ENCODE data around the gene VPS35L. TPM values are rescaled to one million over a fixed set of nuclear protein-coding genes. Genes with fewer than 3 reads are reported as not detected.
"Not testable (repeated sequence)": the region's sequence is repeated elsewhere in the genome, so short reads cannot be mapped to it uniquely, and the experiment has no call there.

Gene VPS35L
- total RNA-seq, 2 experiments from 2014 or later = 29.0 to 31.0 TPM

- ChIA-PET CTCF (no interaction called here), POLR2A (no interaction called here)
These were observed 65.9 kb downstream of the VPS35L start for GRCh38 chr16:19621445-19621844.

GRCh38 chr16:19625039-19625438, 69.5 kb downstream of the VPS35L start:
- POLR2A ChIA-PET = no interaction called here
- CTCF ChIA-PET = interaction anchor here (0.5 kb wide), 1 partner anchor 239 kb away, joined by 3 read pairs; no protein-coding TSS in a partner anchor

DNA sequence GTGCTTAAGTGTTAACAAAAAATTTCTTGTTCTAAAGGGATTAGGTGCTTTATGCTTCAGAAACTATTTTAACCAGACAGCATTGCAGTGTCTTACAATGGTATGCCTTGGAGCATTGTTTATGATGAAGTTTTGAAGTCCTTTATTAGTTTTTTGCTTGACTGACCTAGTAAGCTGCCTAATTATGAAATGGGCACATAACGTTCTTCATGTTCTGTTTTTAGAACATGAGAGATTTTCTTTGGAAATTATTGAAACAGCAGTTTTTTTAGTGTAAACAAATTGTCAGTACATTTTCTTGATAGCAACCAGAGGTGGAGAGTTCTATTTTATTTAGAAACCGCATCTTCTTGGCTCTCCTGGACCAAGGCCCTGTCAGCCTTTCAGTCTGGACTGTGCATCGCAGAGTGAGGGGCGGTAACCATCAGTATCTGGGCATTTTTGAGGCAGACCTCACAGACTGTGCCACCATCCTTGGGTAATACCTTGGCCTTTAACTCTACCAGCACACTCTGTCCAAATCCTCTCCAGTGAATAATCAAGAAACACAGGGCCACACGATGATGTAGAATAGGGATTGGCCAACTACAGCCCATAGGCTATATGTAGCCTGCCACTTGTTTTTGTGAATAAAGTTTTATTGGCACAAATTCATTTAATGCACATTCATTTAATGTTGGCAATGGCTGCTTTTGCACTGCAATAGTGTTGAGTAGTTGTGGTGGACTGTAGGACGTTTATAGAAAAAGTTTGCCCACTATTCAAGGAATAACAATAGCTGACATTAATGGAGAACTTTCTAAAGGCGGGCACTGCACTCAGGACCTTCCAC, 81.1 kb downstream of the VPS35L start:
- POLR2A ChIA-PET = no interaction called here
- CTCF ChIA-PET = no interaction called here

GRCh38 chr16:19639986-19640421, 84.5 kb downstream of the VPS35L start:
- CTCF ChIA-PET = no interaction called here
- POLR2A ChIA-PET = no interaction called here

DNA sequence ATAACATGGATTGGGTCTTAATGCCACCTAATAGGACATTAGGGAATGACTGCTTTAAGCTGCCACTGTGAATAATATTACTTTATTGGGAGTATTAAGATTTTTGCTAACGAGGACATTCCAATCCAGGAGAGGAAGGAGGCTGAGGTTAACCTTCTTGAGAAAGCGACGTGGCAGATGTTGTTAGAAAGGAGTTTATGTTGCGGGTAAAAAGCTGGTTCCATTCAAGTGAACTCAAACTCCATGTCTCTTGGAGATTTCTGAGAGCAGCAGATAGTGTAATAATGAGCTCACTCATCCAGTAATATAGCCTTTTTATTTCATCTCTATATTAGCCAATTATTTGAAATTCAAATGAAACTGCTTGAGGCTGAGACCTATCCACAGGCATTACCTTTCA, 87.0 kb downstream of the VPS35L start:
- CTCF ChIA-PET = no interaction called here
- POLR2A ChIA-PET = no interaction called here

DNA sequence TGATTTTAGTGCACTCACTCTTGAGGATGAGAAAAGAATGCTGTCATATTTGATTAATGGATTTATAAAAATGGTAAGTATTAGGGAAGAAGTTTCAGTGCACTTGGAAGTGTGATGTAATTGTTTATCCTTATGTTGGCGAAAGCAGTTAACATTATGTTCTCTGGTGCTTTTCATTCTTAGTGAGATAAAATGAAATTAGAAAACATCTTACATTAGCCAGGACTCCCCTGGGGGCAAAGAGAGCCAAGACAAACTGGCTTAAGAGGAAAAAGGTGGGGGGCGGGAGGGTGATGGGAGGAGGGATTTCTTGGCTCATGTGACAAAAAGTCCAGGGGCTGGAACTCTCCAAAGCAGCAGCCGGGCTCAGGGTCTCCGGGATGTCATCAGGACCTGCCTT, 89.4 kb downstream of the VPS35L start:
- POLR2A ChIA-PET = no interaction called here
- CTCF ChIA-PET = no interaction called here

GRCh38 chr16:19645557-19645981, 90.1 kb downstream of the VPS35L start:
- POLR2A ChIA-PET = no interaction called here
- CTCF ChIA-PET = no interaction called here

- CTCF ChIA-PET = no interaction called here
- POLR2A ChIA-PET = no interaction called here
These were observed 94.5 kb downstream of the VPS35L start for GRCh38 chr16:19649980-19650379.

GRCh38 chr16:19654147-19654546, 98.6 kb downstream of the VPS35L start:
- ChIA-PET CTCF (interaction anchor here (0.7 kb wide), 1 partner anchor 253 kb away, joined by 4 read pairs; no protein-coding TSS in a partner anchor), POLR2A (no interaction called here)

GRCh38 chr16:19655242-19655777, 99.8 kb downstream of the VPS35L start:
- ChIA-PET POLR2A (no interaction called here), CTCF (interaction anchor here (0.7 kb wide), 1 partner anchor 101 kb away, joined by 3 read pairs; no protein-coding TSS in a partner anchor)

DNA sequence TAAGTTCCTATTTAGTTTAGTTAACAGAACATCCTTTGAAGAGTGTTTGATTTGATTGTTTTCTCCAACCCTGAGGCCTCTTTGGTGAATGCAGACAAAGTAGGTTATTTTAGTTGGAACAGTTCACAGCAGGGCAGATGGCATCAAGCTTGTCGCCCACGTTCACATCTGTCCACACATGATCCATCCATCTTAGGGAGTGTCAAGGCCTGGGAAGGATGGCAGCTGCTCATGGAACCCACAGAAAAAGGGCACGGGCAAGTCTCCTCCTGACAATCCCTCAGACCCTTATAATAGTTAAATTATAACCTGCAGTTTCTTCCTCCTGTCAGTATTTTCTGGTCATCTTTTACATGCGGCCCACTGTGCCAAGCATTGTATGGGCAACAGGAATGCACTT, 102.3 kb downstream of the VPS35L start:
- ChIA-PET POLR2A (no interaction called here), CTCF (no interaction called here)

DNA sequence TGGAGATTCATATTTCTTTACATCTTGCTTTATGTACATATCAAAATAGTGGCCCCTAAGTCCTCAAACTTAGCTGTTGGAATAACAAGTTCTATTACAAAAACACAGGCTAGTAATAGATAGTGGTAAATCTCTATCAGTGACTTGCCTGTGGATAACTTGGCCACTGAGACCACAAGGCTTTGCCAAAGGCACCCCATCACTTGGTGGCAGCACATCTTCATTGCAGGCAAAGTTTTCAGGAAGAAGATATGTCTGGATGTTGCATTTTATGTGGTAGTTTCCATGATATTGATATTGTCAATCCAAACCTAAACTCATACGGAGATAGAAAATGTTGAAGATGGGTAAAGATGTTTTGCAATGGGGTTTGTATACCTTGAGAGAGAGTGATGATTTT, 104.1 kb downstream of the VPS35L start:
- CTCF ChIA-PET = no interaction called here
- POLR2A ChIA-PET = no interaction called here

- ChIA-PET CTCF (no interaction called here), POLR2A (no interaction called here)
These were observed 104.9 kb downstream of the VPS35L start for GRCh38 chr16:19660432-19660831.

DNA sequence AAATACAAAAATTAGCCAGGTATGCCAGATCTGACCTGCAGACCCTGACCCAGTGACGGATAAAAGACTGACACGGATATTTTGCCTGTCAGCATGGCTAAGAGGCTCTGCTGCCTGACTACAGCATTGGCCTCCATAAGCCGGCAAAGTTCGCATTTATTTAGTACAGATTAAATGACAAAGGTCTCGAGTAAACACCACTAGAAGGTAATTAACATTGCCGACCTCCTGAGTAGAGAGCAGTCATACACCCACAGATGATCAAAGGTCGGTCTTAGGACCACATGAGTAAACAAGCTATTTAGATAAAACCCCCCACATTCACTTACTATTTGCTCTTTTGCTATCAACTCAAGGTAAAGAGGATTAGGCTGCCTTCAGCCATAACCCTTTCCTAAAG, 106.8 kb downstream of the VPS35L start:
- ChIA-PET CTCF (no interaction called here), POLR2A (no interaction called here)

GRCh38 chr16:19664166-19664565, 108.7 kb downstream of the VPS35L start:
- ChIA-PET CTCF (interaction anchor here (0.7 kb wide), 1 partner anchor 476 kb away, joined by 3 read pairs; no protein-coding TSS in a partner anchor), POLR2A (interaction anchor here (0.6 kb wide), 1 partner anchor 177 kb away, joined by 5 read pairs; no protein-coding TSS in a partner anchor)

DNA sequence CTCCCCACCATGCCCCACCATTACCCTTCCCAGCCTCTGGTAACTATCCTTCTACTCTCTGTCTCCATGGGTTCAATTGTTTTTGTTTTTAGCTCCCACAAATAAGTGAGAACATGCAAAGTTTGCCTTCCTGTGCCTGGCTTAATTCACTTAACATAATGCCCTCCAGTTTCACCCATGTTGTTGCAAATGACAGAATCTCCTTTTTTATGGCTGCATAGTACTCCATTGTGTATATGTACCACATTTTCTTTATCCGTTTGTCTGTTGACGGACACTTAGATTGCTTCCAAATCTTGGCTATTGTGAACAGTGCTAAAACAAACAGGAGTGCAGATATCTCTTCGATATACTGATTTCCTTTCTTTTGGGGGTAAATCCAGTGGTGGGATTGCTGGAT, 109.8 kb downstream of the VPS35L start:
- POLR2A ChIA-PET, CTCF ChIA-PET: not testable (repeated sequence)

DNA sequence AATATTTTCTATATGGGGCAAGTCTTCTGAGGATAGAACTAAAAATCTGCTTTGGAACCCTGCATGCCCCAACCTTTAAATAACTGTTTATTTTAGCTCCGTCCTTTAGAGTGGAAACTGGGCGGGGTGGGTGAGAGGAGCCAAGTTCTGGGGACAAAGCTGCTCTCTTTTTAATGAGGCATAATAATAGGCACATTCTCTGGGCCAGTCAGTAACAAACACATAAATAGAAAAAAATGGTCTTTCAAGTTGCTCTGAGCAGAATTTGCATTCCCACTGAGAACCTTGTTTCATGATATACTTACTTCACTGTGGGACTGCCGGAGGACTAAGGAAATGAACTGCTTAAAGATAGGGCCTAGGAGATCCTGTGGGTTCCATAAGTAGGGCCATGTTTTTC, 111.0 kb downstream of the VPS35L start:
- POLR2A ChIA-PET = no interaction called here
- CTCF ChIA-PET = no interaction called here

DNA sequence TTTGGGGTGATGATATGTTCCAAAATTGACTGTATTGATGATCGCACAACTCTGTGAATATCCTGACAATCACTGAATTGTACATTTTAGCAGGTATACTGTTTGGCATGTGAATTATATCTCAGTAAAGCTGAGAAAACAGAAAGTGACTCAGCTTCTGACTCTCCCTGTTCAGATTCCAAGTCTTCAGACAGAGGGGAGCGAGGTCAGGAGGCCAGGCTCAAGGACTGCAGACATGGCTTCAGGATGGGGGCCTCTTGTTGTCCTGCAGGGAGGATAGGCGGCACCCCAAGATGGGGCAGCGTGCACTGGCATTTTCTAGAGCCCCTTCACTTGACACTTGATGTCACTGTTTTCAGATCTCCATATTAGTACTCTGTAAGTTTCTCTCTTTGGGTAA, 116.9 kb downstream of the VPS35L start:
- POLR2A ChIA-PET = no interaction called here
- CTCF ChIA-PET = no interaction called here

DNA sequence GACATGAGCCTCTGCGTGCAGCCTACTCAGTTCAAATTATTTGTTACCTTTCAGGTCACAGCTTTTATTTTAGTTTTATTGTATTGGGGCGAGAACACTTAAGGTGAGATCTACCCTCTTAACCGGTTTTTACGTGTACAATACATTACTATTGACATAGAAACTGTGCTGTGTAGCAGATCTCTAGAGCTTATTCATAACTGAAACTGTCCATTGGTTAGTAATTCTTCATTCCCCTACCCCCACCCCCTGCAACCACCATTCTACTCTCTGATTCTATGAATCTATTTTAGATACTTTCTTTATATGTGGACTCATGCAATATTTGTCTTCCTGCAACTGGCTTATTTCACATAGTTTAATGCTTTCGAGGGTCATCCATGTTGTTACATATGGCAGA, 119.0 kb downstream of the VPS35L start:
- ChIA-PET POLR2A (no interaction called here), CTCF (no interaction called here)

- CTCF ChIA-PET = no interaction called here
These were observed 121.9 kb downstream of the VPS35L start for GRCh38 chr16:19677402-19677801.

GRCh38 chr16:19678804-19679203, 123.3 kb downstream of the VPS35L start:
- ChIA-PET POLR2A (no interaction called here), CTCF (no interaction called here)

More at GRCh38 chr16:19677402-19677801, 121.9 kb downstream of the VPS35L start:
- POLR2A ChIA-PET = no interaction called here

DNA sequence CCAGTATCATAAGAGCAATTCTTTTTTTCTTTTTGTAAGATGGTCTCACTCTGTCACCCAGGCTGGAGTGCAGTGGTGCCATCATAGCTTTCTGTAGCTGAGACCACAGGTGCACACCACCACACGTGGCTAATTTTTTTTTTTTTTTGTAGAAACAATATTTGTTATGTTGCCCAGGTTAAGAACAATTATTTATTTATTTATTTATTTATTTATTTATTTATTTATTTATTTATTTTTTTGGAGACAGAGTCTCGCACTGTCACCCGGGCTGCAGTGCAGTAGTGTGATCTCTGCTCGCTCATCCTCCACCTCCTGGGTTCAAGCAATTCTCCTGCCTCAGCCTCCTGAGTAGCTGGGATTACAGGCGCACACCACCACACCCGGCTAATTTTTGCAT, 123.8 kb downstream of the VPS35L start:
- POLR2A ChIA-PET, CTCF ChIA-PET: not testable (repeated sequence)

Data from activated CD8-positive, alpha-beta memory T cell treated with anti-CD3 and anti-CD28 coated beads for 36 hours (primary cell).